ENCODE results near the gene ABTB2.
A peak's percentile ranks its signal among the peaks of the same experiment; 100 is the strongest.
"Not testable (repeated sequence)": the region's sequence is repeated elsewhere in the genome, so short reads cannot be mapped to it uniquely, and the experiment has no call there.

ABTB2 gene

DNA sequence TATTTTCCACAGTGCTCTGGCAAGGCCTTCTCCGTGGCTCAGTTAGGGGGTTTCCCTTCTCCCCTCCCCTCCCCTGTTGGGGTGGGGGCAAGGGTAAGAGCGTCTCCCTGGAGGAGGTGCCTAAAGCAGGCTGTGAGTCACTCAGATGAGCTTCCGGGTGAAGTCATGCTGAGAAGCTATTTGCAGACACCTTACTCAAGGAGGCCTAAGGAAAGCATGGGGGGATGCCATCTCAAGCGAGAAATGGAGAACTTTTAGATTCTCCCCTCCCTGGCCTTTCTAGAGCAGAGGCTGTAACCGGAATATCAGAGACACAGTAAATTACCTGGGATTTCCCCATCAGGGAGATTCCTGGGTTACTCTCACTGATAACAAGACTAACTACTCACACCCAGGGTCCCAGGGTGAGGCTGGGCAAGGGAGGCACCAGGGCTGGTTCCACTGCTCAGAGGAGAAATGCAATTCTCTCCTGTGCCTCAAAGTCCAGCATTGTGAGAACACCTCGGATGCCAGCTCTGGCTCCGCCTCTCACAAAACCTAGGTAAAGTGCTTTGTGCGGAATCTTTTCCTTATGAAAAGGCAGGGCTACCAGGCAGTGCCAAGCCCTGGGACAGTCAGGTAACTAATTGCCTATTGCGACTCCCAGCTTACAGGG is 123.6 kb downstream of the ABTB2 start:
- DNase-seq: peak; percentile 72 to 82

DNA sequence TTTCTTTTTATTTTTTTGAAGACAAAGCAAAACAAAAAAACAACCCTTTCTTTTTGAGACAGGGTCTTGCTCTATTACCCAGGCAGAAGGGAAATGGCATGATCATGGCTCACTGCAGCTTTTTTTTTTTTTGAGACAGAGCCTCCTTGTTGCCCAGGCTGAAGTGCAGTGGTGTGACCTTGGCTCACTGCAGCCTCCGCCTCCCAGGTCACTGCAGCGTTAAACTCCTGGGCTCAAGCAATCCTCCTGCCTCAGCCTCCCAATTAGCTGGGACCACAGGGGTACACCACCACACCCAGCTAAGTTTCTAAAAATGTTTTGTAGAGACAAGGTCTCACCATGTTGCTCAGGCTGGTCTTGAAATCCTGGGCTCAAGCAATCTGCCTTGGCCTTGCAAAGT is 124.6 kb downstream of the ABTB2 start:
- DNase-seq: no peak

DNA sequence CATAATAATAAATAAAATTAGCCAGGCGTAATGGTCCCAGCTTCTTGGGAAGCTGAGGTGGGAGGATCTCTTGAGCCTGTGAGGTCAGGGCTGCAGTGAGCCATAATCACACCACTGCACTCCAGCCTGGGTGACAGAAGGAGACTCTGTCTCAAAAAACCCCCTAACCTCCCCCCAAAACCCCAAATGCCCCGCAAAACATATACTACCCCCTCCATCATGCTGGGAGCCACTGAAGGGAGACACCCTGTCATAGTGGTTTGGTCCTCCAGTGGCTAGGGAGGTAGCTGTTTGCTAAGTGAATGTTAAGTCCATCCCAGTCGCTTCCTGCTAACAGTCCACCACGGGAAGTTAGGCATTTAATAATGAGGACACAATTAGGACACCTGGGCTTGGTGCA is 125.0 kb downstream of the ABTB2 start:
- DNase-seq: no peak

DNA sequence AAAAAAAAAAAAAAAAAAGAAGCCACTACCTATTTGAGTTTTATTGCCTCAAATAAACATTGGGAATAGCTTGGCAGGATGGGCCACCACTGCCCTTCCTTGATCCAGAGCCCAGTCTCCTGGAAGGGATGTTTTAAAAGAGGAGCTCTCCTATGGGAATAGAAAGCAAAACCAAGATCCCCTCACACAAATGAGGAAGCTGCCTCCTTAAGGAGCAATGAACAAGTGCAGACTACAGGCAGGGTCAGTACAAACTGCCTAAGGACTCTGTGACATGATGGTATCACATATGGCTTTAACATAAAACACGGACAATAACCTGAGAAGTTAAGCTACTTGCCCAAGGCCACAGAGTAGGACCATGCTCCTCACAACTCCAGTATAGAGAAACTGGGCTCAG is 131.6 kb downstream of the ABTB2 start:
- DNase-seq: no peak

DNA sequence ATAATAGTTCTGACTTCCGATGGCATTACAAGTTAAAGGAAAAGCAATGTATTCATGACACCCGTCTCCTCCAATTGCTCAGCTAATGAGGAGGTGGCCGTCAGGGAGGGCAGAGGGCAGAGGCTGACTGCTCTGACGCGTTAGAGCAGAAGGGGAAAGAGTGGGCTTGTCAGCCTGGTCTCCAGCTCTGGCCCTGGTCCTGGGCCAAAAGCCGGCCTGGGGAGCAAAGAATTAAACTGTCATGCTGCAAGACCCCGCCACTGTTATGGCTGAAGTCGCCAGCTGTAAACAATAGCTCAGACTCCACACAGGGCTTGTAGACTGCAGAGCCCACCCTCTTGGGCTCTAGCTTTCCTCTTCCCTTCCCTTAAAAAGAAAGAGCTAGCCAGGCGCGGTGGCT is 132.7 kb downstream of the ABTB2 start:
- DNase-seq: no peak

DNA sequence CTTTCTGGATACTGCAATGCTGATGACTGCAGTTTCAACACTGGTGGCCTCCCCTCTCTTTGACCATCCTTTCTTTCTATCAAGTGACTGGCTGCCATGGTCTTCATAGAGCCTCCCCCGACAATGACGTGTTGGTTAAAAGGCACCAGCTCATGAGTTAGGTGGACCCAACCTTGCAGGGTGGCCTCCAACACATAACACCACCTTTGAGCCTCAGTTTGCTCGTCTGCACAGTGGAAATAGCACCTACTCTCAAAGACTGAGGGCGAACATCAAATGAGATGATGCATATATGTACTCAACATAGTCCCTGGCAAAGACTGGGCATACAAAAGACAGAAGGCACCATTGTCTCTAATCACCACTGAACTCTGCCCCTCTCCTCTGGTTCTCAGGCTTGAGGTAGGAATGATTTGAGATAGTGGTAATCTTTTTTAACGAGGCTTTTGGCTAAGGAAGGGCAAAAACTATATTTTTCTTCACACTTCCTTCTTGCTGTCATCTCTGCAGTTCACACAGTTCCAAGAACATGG is 133.3 kb downstream of the ABTB2 start:
- no peak for DNase-seq

DNA sequence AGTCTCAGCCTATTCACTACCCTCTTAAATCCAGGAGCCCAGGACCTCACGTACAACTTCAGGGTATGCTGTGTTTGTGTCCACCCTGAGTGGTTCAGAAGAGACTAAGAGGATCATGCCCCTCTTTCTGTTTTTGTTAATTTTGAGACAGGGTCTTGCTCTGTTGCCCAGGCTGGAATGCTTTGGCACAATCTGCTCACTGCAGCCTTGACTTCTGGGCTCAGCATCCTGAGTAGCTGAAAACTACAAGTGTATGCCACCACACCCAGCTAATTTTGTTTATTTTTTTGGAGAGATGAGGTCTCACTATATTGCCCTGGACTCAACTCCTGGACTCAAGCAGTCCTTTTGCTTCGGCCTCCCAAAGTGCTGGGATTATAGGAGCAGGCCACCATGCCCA is 133.9 kb downstream of the ABTB2 start:
- no peak for DNase-seq

DNA sequence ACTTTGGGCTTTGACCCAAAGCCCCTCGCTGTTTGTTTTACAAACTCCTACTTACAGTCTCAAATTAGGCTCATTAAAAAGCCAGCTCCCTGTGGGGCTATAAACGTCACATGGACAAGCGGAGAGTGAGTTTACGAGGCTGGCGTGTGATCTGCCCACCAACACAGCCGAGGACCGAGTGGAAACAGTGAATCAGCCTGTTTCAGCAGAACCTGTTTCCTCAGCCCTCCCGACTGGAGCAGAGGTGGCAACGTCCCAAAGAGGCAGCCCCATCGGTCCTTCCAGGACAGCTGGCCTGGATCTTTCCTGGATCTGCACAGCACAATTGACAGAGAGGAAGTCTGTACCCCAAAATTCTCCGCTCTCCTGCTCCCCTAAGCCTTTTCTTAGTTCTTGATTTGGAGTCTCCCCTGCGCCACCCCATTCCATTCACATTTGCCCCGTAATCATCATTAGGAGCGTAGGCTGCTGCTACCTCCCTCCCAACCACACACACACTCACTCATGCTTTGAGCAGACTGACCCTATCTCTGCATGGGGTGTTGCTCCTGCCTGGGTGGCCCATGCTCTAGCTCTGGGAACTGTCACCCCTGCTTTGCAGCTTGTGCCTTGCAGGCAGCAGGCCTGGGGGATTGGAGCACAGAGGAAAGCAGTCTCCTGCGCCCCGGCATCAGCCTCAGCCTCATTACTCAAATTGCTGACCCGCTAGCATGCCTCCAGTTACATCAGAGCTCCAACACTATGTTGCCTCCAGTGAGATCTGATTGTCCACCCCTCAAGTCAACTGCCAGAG is 134.6 kb downstream of the ABTB2 start:
- DNase-seq: no peak

DNA sequence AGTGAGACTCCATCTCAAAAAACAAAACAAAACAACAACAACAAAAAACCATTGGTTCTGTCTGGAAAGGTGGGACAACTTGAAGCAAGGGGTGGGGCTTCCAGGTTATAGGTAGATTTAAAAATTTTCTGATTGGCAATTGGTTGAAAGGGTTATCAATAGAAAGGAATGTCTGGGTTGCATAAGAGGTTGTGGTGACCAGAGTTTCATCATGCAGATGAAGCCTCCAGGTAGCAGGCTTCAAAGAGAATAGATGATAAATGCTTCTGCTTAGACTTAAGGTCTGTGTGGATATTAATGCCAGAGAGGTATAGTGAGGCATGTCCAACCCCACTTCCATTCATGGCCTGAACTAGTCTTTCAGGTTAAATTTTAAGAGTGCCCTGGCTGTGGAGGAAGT is 135.8 kb downstream of the ABTB2 start:
- no peak for DNase-seq

DNA sequence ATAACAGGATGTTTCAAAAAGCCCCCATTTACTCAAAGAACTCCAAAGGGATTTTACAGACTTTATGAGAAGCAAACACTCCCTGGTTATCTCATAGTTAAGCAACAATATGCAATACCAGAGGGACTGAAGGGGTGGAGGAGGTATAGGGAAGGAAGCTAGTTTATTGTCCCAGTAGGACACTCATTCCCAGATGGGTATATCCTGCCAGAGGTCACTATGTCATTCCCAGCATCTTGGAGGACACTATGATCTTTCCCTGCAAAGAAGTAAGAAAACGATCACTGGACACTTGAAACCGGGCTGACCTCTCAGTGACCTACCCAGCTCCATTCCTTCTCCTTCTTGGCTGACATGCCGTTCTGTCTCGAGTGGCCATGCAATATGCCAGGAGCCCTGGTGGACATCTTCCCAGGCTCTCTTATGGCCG is 137.9 kb downstream of the ABTB2 start:
- DNase-seq: no peak

DNA sequence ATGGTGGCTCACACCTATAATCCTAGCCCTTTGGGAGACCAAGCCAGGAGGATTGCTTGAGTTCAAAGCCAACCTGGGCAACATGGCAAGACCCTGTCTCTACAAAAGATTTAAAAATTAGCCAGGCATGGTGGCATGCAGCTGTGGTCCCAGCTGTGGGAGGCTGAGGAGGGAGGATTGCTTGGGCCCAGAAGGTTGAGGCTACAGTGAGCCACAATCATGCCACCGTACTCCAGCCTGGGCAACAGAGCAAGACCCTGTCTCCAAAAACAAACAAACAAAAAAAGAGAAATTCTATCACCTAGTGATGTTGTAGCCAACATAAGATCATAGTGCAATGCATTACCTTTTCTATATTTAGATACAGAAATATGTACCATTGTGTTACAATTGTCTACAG is 138.5 kb downstream of the ABTB2 start:
- no peak for DNase-seq

DNA sequence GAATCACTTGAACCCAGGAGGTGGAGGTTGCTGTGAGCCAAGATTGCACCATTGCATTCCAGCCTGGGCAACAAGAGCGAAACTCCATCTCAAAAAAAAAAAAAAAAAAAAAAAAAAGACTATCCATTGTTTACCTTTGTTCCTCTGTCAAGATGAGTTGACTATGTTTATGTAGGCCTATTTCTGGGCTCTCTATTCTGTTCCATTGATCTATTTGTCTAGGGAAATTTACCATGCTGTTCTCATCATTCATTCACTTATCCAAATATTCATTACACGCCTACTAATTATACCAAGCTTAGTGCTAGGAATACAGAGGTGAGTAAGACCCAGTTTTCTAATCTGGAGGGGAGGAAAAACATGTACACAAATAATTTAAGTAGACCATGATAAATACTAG is 139.1 kb downstream of the ABTB2 start:
- not testable (repeated sequence) for DNase-seq

DNA sequence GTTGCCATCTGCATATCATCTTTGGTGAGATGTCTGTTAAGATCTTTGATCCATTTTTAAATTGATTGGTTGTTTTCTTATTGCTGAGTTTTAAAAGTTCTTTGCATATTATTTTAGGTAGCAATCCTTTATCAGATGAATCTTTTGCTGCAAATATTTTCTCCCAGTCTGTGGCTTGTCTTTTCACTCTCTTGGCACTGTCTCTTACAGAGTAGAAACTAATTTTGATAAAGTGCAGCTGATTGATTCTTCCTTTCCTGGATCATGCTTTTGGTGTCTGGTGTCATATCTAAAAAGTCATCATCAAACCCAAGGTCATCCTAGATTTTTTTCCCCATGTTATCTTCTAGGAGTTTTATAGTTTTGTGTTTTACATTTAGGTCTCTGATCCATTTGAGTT is 139.7 kb downstream of the ABTB2 start:
- DNase-seq: no peak

DNA sequence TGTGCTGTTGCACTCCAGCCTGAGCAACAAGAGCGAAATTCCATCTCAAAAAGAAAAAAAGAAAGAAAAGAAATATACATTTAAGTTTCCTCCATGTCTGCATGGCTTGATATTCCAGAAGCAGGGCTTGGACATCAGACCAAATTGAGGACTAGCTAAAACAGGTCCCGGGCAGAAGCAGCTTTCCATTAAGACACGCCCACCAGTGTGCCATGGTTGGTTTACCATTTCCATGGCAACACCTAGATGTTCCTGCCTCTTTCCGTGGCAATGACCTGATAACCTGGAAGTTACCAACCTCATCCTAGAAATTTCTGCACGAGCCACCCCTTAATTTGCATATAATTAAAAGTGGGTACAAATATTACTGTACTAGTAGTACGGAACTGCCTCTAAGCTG is 141.1 kb downstream of the ABTB2 start:
- no peak for DNase-seq

DNA sequence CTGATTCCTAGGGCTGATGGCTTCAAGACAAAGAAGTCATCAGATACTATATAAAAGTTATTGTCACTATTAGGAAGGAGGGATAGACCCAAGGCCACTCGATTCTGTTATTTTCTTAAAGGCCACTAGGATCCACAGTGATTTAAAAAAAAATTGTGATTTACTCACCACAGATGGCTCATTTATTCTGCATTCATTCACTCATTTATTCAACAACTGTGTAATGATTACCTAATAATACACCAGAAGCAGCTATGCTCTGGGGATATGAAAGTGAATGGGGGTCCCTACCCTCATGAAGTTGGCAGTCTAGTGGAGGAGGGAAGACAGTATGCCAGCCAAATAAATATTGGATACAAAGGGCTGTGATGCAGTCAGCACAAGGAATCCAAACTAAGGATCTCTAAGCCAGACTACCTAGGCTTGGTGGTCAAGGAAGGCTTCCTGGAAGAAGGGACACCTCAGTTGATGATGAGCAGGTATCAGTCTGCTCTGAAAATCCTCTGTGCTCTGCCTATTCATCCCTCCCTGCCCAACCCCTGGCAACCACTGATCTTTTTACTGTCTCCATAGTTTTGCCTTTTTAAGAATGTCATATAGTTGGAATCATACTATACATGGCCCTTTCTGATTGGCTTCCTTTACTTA is 141.9 kb downstream of the ABTB2 start:
- no peak for DNase-seq

DNA sequence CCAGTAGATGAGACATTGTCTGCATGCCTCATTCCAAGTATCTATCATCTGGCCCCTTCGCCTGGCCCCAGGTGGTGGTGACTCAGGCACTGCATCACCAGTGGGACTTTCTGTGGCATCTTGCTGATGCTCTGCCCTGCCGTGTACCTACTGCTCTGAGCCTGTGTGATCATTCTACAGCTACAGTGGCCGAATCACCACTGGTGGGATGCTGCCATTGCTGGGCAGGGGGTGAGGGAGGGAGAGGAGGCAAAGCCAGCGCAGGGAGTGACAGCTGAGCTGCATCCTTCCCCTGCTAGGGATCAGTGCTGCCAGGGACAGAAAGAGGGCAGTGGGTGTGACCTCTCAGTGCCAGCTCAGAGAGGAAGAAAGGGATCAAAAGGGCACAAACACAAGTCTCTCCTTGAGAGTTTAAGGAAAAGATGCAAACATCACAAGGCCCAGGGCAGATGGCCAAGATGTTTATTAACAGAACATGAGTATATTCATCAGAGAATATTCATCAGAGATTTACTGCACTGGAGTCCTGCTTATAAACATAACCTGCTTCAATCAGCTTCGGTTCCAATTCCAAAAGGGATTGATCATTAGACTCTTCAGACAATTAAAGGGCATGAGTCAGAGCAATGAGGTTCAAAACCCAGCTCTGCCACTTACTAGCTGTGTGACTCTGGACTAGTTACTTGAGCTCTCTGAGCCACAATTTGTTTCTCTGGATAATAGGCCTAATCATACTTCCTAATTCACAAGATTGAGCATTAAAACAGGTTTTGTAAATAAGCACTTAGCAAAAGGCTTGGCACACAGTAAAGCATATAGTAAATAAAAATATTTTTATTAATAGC is 142.6 kb downstream of the ABTB2 start:
- DNase-seq: peak; percentile 80 to 86

DNA sequence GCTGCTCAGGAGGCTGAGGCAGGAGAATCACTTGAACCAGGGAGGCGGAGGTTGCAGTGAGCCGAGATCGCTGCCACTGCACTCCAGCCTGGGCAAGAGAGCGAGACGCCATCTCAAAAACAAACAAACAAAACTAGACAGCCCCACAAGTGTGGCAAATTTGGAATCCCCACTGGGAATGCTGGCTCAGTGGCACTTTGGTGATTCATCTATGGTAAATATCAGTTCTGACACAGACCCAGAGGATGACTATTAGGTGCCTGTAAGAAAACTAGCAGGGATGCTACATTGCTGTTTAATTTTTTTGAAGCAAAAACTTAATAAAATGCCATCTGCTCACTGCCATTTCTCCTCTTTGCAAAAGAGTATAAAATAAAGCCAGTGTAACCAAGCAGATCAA is 144.4 kb downstream of the ABTB2 start:
- DNase-seq: no peak

DNA sequence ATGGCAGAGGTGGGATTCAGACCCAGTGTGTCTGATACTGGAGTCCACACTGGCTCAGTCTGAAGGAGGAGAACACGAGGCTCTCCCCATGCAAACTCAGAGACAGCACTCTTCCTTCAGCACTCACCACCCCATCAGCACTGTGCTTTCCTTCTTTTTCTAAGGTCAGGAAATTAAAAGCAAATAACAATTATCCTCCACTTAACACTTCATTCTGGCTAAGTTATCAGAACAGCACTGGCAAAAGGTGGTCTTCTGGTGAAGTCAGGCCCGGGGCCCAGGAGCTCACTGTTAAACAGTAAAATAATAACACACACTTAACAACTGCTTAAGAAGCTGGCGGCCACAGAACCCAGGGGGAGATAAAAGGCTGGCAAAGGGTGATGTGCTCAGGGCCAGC is 145.2 kb downstream of the ABTB2 start:
- no peak for DNase-seq

DNA sequence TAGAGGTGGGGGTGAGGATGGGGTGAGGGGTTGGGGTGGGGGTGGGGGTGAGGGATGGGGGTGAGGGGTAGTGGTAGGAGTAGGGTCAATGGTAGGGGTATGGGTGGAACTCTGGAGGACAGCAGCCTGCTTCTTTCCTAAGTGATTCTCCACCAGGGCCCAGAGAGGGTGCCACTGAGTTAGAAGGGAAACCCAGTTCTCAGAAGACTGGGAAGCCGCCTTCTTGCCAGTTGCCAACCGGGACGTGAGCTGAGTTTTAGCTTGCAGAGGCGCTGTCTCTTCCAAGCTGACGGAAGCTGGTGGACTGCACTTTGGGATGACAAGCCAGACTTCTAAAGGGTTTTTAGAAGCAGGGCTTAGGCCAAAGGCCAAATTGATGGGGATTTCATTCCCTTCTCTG is 148.0 kb downstream of the ABTB2 start:
- no peak for DNase-seq

DNA sequence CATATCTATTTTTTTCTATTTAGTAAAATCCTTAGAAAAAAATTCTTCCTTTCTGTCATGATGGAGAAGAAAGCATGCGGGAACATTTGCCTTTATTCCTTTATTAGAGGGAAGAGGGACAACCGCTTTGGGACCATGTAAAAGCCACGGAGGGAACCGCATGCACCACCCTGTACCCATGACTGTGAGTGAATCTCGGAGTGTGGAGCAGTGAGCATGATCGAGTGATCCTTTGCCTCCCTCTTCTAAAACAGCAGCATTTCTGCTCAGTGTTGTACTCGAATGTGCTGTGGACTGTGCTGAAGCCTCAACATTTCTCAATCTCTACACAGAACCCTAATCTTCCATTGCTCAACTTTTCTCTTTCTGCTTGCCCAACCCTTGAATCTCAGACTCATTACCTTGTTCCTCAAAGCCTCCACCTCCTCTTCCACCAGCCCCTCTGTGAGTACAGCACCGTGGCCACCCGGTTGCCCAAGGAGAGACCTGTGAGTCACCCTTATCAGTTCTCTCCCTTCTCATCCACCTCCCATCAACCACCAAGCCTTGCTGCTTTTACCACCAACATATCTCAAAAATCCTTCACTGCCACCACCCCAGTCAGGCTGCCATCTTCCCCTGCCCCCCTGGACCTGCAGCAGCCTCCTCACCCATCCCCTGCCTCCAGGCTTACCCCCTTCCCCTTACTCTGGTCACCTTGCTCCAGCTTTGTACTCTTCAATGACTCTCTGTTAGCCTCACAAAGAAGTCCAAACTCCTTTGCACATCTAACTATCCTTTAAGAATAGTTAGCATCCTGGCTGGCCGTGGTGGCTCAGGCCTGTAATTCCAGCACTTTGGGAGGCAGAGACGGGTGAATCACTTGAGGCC is 149.3 kb downstream of the ABTB2 start:
- no peak for DNase-seq

DNA sequence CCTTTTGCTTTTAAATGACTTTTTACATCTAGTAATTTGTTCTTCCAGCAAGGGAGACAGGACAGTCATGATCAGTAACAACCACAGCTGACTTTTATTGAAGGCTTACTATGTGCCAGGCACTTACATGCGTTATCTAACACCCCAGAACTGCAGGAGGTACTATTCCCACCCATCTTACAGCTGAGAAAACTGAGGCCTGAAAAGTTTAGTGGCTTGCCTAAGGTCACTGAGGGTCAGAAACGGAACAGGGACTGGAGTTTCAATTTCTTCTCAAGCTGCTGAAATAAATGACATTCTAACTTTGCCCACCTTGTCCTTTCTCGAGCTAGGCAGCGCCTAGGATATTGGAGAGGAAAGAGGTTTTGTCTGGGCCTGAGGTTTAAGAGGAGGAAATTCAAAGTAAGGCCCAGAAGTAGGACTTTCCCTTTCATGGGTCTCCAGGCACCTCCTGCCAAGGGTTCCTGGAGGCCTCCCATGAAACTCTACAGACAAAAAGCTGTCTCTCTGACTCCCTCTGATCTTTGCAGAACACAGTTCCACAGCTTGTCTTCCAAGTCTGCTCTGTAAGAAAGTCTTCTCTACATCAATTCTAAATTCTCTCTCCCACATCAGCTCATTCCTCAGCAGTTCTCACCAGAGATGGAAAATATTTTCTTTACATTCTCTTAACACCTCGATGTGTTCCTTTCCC is 150.2 kb downstream of the ABTB2 start:
- no peak for DNase-seq
